PC-9 (cell line): ENCODE measurements around the gene ETS2.

Experiments
- CTCF ChIP-seq: fragments of 200-600 bp; sonication (generic); conservative IDR thresholded peaks from 2 replicates; pipeline ENCODE4 v1.6.1; 2017; ENCODE audit warnings: mixed run types, antibody characterized with exemption, mild to moderate bottlenecking, moderate library complexity
- EZH2 ChIP-seq: fragments of 200-600 bp; sonication (generic); IDR thresholded peaks from 2 replicates; pipeline ENCODE4 v1.8.0; 2017; ENCODE audit warnings: antibody characterized with exemption, low read depth

- TF ChIP-seq CTCF (no peak), EZH2 (no peak)
Measured at GRCh38 chr21:38756746-38757145, 49.0 kb upstream of the ETS2 start.
